HG03064 (cell line): ENCODE measurements around the gene ZNF821.
A peak's percentile ranks its signal among the peaks of the same experiment; 100 is the strongest.
"Not testable (repeated sequence)": the region's sequence is repeated elsewhere in the genome, so short reads cannot be mapped to it uniquely, and the experiment has no call there.

Source experiments
- ATAC-seq: cut with Tn5 transposase; IDR thresholded peaks from one replicate; pipeline ENCODE4 v1.9.1; 2021; ENCODE audit warnings: low read depth; ENCODE audit not compliant: unreplicated experiment

Gene ZNF821

DNA sequence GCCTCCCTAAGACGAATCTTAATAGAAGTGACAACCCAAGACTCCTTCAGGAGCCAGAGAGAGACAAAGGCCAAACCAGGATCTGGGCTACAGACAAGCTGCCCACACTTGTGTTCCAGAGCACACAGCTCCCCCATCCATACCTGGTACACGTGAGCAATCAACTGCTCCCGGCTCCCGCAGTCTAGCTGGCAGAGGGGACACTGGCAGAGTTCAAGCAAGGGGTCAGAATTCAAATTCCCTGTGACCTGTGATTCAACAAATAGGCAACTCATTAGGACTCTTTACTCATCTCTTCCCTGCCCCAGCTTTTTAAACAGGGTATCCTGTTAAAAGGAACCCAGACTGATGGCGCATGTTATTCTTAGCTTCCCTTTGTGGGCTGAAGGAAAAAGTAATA is 20.0 kb downstream of the ZNF821 start:
- ATAC-seq = no peak

DNA sequence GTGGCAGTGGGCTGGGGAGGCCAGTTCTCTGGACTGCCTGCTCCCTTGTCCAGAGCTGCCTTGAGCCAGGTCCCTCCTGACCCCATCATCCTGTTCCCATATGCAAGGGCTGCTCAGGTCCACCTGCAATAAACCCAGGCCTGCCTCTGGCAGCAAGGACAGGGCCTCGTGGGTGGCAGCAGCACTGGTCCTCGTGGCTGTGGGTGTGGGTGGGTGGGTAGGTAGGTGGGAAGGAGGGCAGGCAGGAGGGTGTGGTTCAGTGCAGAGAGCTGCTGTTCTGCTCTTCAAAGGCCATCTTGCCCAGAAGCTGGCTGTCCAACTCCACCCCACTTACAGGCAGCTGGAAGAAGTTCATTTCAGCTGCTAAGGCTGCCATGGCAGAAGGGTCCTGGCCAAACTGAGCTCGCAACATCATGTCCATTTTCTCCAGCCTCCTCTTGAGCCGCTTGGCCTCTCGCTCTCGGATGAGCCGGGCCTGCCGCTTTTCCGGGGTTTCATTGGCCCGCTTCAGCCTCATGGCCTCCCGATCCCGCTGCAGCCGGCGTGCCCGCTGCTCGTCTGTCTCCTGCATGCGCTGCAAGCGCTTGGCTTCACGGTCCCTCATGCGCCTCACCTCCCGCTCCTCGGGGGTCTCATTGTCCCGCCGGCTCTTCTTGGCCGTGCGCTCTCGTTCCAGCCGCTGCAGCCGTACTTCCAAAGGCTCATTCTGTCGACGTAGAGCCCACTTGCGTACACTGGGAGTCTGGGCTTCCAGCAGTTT is 24.0 kb downstream of the ZNF821 start:
- ATAC-seq = no peak

DNA sequence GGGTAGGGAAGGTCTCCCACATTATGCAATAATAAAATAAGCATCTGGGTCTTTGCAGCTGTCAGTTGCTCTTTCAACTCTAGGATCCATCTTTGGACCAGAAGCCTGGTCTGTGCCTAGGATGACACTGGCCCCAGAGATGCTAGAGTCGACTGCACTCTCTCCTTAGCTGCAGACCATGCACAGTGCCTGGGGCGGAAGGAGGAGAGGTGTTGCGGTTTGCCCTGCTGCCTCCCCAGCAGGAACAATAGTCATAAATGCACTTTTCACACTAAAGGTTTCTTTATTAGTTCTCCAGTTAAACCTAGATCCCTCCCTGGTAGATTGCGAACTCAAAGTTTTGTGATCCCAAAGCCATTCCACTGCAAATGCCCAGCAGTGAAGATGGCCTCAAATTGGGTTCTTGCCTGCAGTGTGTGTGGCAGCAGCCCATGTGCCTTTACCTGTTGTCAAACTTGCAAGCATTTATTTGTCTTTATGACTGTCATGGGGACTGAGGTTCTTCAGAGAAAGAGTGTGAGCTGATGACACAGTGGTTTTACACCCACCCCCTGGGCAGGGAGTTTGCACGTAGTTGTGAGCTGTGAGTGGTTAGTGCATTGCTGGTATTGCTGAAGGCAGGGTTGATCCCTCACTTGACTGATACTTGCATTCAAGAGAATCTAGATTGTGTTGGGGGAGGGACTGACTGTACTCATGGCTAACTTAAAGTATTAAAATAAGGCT is 27.9 kb downstream of the ZNF821 start:
- no peak for ATAC-seq

DNA sequence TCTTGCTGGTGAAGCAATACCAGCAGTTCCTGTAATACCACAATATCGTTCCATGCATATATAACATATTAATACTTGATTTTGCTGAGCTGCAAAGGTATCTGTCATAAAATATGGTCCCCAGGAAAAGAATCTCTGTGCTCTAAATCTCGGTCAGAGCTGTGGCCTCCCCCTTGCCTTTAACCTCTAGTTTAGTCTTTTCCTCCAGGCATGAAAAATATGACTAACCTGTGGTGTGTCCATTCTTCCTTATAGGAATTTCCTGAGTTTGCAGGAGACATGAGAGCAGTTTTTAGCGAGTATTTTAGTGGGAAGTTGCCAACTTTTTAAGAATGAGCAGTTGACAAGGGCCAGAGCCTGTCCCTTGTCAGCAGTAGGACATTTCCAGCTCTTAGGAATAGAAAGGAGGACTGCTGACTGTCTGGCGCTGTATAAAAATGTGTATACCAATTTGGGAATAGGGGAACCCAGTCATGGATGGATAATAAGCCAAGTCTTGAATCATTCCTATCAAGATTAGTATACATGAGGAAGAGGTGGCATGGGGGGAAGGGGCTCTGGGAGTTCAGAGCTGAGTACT is 29.5 kb downstream of the ZNF821 start:
- no peak for ATAC-seq

DNA sequence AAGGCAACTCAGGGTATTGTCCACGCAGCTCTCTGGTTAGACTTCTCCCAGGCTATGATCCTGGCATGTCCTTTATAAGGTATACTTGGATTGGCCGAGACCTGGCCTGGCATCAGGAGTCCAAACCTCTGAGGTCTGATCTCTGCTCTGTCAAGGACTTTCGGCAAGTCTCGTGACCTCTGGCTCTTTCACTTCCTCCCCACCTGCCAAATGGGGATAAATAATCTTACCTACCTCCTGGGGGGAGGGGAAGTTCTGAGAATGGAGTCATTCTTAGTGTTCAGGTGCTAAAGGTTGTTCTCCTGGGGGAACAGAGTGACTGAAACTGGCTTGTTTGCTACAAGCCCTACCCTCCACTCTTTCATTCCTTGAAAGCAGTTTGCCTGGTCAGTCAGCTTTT is 30.6 kb downstream of the ZNF821 start:
- ATAC-seq = peak; percentile 68

DNA sequence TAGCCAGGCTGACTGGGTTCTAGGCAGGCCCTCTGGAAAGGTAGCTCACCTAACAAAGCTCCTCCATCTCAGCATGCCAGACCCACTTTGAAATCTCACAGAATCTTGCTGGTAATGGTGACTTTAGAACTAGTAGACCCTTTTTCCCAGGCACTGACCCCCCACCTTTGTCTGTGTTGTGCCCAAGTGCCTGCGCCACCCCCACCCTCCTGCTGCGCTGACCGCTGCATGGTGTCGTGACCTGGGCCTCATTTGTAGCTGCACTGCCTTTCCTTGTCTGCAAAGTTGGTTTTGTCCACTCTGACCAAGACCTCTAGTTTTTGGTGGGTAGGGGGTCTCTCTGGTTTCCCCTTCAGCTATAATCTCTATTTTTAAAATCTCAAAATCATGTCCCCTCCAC is 31.4 kb downstream of the ZNF821 start:
- no peak for ATAC-seq

DNA sequence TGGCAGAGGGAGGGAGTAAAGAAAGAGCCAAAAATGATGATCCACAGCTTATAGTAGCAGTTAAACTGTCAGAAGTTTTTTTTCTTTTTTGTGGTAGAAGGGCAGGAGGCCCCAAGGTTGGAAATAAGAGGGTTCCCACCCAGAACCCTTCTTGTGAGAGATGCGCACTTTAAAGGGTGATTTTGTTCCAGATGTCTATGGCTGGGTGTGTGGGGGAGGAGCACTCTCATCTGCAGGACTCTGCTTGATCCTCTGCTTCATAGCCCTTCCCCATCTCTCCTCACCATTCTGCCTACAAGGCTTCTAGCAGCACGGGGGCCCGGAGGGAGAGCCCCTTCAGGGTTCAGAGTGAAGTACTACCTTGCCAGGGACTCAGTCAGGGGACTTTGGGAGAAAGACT is 31.8 kb downstream of the ZNF821 start:
- no peak for ATAC-seq

DNA sequence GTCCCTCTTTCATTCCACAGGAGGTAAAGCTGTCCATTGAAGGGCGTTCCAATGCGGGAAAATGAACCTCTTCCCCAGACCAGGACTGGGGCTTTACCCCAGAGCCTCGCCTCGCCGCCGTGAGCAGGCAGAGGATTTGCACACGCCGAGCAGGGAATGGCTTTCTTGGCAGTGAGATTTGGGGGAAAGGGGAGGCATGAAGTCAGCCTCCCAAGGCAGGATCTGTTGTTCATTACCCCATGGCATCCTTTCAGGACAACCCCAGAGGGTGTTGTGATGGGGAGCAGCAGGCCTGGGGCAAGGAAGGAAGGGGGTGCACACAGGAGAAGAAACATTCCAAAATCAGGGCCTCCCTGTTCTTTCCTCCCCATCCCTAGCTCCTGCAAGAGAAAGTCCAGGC is 32.2 kb downstream of the ZNF821 start:
- no peak for ATAC-seq

DNA sequence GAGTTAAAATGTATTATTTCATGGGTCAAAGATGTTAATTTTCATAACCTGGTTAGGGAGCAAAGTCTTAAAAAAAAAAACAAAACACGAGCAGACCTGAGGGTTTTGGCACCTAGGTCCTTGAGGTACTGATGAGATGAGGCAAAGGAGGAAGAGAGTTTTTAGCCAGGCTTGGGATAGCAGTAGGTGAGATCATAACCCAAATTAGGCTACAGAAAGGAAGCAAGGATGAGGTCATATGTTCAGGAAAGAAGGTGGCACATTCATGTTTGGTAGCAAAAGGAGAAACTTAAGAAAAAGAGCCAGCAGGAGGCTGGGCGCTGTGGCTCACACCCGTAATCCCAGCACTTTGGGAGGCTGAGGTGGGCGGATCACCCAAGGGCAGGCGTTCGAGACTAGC is 35.4 kb downstream of the ZNF821 start:
- ATAC-seq = no peak

DNA sequence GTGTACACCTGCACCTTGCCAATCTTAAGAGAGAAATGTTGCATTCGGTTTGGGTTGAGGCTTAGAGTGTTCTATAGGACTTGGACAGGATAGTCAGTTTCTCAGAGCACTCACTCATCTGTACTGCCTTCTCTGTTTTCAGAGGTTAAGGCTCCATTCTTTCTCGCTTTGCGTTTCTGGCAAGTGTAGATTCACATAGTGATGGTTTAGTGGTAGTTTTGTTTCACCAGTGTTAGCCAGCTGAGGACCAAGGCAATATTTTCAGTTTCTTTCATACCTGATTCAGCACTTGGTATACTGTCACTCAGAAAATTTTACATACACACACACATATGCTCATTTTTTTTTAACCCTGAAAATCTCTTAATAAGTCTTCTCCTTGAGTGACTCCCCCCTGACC is 36.9 kb downstream of the ZNF821 start:
- no peak for ATAC-seq

DNA sequence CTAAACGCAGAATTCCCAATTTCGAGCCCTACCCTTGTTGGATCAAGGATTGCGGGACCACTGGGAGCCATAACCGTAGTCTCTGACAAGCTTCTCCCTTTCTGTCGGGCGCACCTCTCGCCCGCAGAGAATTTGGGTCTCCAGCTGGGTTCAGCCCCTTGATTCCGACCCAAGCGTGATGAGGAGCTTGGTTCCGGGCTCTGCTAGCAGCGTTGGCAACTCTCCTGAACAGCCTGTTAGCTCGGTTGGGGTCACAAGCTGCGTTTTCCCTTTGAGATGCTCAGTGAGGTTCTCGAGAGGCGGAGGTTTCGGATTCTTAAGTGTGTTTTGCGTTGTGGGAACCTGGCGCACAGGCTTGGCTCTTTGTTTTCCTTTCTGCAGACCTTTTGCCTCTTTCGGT is 37.6 kb downstream of the ZNF821 start:
- ATAC-seq = no peak

DNA sequence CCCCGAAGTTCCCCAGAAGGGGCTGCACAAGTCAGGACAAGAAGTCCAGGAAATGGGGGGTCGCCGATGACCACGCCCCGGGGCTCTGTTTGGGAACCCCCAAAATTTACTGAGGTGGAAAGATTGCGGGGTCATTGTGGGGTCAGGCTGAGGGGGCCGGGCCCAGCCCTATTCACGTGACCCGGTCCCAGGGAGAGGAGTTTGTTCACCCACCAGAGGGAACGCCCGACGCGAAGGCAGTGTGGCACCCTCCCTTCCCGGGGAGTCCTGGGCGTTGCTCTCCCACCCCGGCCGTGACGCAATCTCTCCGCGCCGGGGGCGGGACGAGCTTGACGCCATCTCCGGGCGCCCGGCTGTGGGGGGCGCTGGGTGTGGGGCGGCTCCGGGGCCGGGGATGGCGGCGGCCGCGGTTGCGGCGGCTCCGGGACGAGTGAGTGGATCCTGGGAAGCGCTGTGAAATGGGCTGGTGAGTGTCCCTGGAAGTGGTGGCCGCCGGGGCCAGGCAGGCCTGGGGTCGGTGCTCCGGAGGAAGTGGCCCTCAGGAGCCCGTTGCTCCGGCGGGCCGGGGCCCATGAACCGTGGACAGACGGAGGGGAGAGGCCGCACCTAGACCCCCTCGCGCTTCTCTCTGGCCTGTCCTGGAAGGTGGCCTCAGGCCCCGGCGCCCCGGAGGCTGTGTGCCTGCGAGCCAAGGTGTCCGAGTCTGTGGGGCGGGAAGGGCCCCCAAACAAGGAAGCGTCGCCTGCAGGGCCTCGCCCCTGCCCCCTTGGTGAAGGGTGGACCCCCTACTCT is 38.1 kb downstream of the ZNF821 start, which contains the start of gene ATXN1L:
Gene ATXN1L, plus strand, starts transcription at position 338 of the 792 bp plus-strand sequence. CDS start 3,765 bp downstream, outside the sequence.
- ATAC-seq = peak; percentile 51

DNA sequence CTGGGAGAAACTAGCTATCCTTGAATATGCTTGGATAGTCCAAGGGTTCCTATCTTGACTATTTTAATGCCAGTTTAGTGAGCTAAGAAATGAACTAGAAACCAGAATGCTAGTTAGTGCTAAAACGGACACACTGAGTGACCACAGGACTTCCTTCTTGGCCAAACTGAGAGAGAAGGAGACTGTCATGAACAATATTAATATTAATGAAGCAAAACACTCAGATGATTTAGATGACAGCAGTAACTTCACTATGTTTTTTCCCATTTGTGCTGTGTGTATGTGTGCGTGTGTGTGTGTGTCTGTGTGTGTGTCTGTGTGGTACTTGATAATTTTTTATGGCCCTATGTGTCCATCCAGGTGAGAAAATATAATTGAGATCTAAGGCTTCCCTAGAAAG is 40.4 kb downstream of the ZNF821 start:
- ATAC-seq = no peak

DNA sequence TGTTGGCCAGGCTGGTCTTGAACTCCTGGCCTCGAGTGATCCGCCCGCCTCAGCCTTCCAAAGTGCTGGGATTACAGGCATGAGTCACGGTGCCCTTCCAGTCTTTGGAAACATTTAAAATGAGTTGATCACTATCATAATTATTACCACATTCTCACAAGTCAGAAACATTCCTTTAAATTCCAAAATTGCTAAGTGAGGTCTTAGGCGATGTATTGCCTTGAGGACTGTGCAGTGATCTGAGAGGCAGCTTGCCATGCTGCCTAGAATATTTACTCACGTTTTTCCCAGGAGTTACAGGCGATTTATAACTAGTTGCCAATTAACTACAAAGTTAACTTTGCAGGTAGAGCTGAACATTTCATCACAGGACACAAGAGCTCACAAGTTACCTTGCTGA is 43.9 kb downstream of the ZNF821 start:
- ATAC-seq = no peak

DNA sequence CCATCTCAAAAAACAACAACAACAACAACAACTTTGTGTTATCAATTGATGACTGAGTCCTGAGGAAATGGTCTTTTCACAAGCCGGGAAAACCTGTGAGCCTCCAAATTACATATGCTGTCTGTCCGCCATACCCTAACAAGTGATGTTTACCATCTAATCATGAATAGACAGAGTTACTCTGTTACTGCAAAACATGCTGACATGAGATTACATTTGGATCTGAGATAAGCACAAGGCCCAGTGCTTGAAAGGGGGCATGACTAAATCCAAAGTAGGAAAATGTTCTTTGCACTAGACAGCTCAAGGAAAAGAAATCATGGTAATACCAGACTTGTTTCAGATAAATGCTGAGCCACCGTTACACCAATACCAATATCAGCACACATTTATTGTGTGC is 46.8 kb downstream of the ZNF821 start:
- no peak for ATAC-seq

DNA sequence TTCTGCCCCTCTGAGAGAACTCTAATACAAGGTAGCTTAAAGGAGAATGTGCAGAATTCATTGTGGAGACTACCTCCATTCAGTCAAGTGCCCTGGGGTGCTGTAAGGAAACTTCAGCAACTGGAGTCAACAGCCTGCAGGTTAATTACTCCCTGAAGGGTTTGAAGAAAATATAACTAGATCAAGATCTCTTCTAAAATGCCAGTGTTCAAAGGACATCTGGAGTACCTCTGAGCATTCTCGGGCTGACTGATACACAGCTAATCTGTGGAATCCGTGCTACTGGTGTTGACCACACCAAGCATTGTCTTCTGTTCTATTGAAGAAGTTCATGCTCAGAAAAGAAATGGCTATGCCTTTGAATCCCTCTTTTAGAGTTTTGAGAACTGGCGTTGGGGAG is 49.7 kb downstream of the ZNF821 start:
- ATAC-seq = no peak

DNA sequence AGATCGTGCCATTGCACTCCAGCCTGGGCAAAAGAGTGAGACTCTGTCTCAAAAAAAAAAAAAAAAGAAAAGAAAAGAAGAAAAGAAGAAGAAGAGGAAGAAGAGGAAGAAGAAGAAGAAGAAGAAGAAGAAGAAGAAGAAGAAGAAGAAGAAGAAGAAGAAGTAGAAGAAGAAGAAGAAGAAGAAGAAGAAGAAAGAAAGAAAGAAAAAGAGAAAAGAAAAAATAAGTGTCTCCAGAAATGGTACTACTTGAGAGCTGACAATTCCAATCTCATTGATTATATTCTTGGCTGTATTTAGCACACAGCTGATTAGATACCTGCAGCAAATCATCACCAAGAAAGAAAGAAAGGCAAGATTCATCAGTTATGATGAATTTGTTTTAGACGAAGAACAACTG is 51.9 kb downstream of the ZNF821 start:
- not testable (repeated sequence) for ATAC-seq

DNA sequence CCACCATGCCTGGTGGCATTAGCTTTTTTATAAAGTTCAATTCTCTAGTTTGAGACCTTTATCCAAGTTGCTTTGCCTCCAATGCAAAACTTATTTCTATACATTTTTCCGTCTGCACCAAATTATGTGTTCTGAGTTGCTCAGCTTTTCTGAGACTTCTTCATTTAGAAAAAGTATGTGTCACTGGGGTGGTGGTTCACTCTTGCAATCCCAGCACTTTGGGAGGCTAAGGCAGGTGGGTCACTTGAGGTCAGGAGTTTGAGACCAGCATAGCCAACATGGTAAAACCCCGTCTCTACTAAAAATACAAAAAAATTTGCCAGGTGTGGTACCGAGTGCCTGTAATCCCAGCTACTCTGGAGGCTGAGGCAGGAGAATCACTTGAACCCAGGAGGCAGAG is 52.3 kb downstream of the ZNF821 start:
- not testable (repeated sequence) for ATAC-seq

DNA sequence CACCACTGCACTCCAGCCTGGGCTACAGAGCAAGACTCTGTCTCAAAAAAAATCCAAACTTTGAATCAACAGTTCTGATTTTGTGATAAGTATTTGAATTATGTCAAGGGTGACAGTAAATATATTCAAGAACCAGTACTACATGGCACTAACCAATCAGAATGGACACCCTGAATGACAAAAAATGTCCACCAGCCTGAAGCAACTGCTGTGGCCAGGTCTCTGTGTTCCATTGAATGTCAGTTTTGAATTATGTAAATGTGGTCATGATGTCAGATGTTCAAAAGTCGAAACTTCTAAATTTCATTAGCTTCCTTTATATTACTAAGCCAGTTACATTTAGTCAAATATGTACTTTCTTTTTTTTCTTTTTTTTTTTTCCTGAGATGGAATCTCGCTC is 53.6 kb downstream of the ZNF821 start:
- ATAC-seq = no peak

DNA sequence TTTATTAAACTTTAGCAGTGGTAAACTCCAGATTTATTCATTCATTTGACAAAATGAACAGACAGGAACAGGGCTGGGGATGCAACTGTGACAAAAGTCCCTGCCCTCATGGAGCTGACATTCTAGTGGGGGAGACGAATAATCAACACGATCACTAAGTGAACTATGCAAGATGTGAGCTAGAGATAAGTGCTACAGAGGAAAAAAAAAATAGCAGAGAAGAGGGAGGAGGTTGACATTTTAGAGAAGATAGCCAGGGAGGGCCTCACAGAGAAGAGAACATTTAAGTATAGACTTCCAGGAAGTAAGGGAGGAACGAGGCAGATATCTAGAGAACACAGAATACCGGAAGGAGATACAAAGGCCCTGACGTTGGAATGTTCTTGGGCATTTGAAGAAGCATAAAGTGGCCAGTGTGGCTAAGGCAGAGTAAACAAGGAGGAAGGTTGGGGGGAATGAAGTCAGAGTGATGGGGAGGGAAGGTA is 57.4 kb downstream of the ZNF821 start:
- ATAC-seq = no peak

DNA sequence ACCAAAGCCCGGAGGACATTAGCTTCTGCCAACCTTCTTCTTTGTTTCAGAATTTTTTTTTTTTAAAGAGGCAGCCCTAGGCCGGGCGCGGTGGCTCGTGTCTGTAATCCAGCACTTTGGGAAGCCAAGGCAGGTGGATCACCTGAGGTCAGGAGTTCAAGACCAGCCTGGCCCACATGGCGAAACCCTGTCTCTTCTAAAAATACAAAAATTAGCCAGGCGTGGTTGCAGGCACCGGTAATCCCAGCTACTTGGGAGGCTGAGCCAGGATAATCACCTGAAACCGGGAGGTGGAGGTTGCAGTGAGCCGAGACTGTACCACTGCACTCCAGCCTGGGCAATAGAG is 66.9 kb downstream of the ZNF821 start:
- ATAC-seq = not testable (repeated sequence)
